Dedifferentiated amniotic fluid mesenchymal stem cell (primary cell): ENCODE results near the gene MYT1.

Experiments
- DNase-seq: peaks from one replicate; pipeline ENCODE4 v3.0.0-alpha.2; 2016; ENCODE audit errors: extremely low spot score

Gene MYT1

GRCh38 chr20:64188682-64189529 lies 24.7 kb downstream of the MYT1 start:
- no peak for DNase-seq

GRCh38 chr20:64189530-64189966 lies 25.3 kb downstream of the MYT1 start:
- no peak for DNase-seq

- DNase-seq: no peak
These were observed 25.7 kb downstream of the MYT1 start for GRCh38 chr20:64189986-64190385.

- no peak for DNase-seq
These were observed 26.8 kb downstream of the MYT1 start for GRCh38 chr20:64191002-64191401.

GRCh38 chr20:64192406-64192805 lies 28.2 kb downstream of the MYT1 start:
- DNase-seq: no peak

GRCh38 chr20:64193058-64193457 lies 28.8 kb downstream of the MYT1 start:
- DNase-seq: no peak

- DNase-seq: no peak
These were observed 30.0 kb downstream of the MYT1 start for GRCh38 chr20:64194269-64194668.

- no peak for DNase-seq
These were observed 32.1 kb downstream of the MYT1 start for GRCh38 chr20:64196309-64196708.

- DNase-seq: no peak
These were observed 32.6 kb downstream of the MYT1 start for GRCh38 chr20:64196847-64197306.

- no peak for DNase-seq
These were observed 34.1 kb downstream of the MYT1 start for GRCh38 chr20:64198347-64198746.

- no peak for DNase-seq
These were observed 35.1 kb downstream of the MYT1 start for GRCh38 chr20:64199395-64199794.

- no peak for DNase-seq
These were observed 36.5 kb downstream of the MYT1 start for GRCh38 chr20:64200740-64201139.

GRCh38 chr20:64201653-64202052 lies 37.4 kb downstream of the MYT1 start:
- DNase-seq: no peak

GRCh38 chr20:64203037-64203777 lies 39.0 kb downstream of the MYT1 start:
- no peak for DNase-seq

- DNase-seq: no peak
These were observed 41.4 kb downstream of the MYT1 start for GRCh38 chr20:64205611-64206026.

- no peak for DNase-seq
These were observed 42.4 kb downstream of the MYT1 start for GRCh38 chr20:64206614-64207013.

GRCh38 chr20:64207641-64208590 lies 43.7 kb downstream of the MYT1 start:
- no peak for DNase-seq

- no peak for DNase-seq
These were observed 44.9 kb downstream of the MYT1 start for GRCh38 chr20:64209148-64209547.

GRCh38 chr20:64210656-64211369 lies 46.6 kb downstream of the MYT1 start:
- DNase-seq: no peak

- DNase-seq: no peak
These were observed 47.8 kb downstream of the MYT1 start for GRCh38 chr20:64211874-64212658.
